K562 (cell line): ENCODE data around the gene NAT14. TPM values are rescaled to one million over a fixed set of nuclear protein-coding genes. Genes with fewer than 3 reads are reported as not detected.

Source experiments
- AFF4 ChIP-seq: sonication (generic); formaldehyde crosslinking; IDR thresholded peaks from 2 replicates; pipeline ENCODE4 v1.8.0; 2023; ENCODE audit warnings: mild to moderate bottlenecking, missing genetic modification reagents
- CHD4 ChIP-seq: fragments of 200-600 bp; sonication (generic); IDR thresholded peaks from 3 replicates; pipeline ENCODE4 v1.6.1; 2012; ENCODE audit warnings: low read depth, mild to moderate bottlenecking, mixed read lengths, low read length, inconsistent platforms; ENCODE audit not compliant: insufficient read depth, insufficient replicate concordance, poor library complexity, severe bottlenecking
- CREB5 ChIP-seq: fragments of 250-450 bp; sonication (Bioruptor Pico); IDR thresholded peaks from 2 replicates; pipeline ENCODE4 v1.5.0; 2020; ENCODE audit warnings: mild to moderate bottlenecking
- EZH2 ChIP-seq: IDR thresholded peaks from 2 replicates; pipeline ENCODE4 v1.6.1; 2012; ENCODE audit warnings: low read depth, mild to moderate bottlenecking, inconsistent platforms, low read length, borderline replicate concordance
- KDM4B ChIP-seq, 2 experiments: fragments of 450-650 bp in 1 of 2; sonication (generic) in 1 of 2; IDR thresholded peaks; 2 replicates each; pipeline ENCODE4 v1.6.1; 2016 to 2017; ENCODE audit warnings: borderline replicate concordance in 2 of 2, antibody characterized with exemption in 1 of 2, low read depth in 1 of 2, mild to moderate bottlenecking in 1 of 2
- POLR2G ChIP-seq: fragments of 200-400 bp; formaldehyde crosslinking; IDR thresholded peaks from 2 replicates; pipeline ENCODE4 v1.6.1; 2017; ENCODE audit warnings: low read depth, mild to moderate bottlenecking, antibody characterized with exemption, low read length, moderate library complexity
- SFPQ ChIP-seq: fragments of 200-400 bp; formaldehyde crosslinking; IDR thresholded peaks from 2 replicates; pipeline ENCODE4 v1.6.1; 2017; ENCODE audit warnings: mild to moderate bottlenecking, low read depth, low read length, moderate library complexity
- SMARCC2 ChIP-seq: fragments of 450-650 bp; IDR thresholded peaks from 2 replicates; pipeline ENCODE4 v1.6.1; 2017; ENCODE audit warnings: antibody characterized with exemption, moderate library complexity, mild to moderate bottlenecking, low read depth
- STAT5A ChIP-seq: IDR thresholded peaks from 2 replicates; pipeline ENCODE4 v1.6.1; 2012; ENCODE audit warnings: low read length, inconsistent platforms, borderline replicate concordance
- ZBTB26 ChIP-seq: fragments of 450-650 bp; formaldehyde crosslinking; IDR thresholded peaks from 2 replicates; pipeline ENCODE4 v1.4.0; 2022; ENCODE audit warnings: missing genetic modification characterization
- ZNF561 ChIP-seq: fragments of 450-650 bp; formaldehyde crosslinking; conservative IDR thresholded peaks from 2 replicates; pipeline ENCODE4 v1.4.0; 2020; ENCODE audit warnings: mild to moderate bottlenecking, moderate library complexity
- polyA plus RNA-seq, 8 experiments: library from polyadenylated mRNA; depleted of rRNA in 4 of 8; stranded (reverse) in 5 of 8; unstranded in 3 of 8; fragments of >200 nt; fragmentation: Nextera tagmentation in 2 of 8; fragmentation: Illumina TruSeq in 1 of 8; extraction: Ambion mirVana in 2 of 8; extraction: Trizol in 1 of 8; gene quantifications; 2 replicates each; pipeline versions ENCODE4 v1.2.1 to v1.2.3, GENCODE V29; 2011 to 2014; ENCODE audit warnings: inconsistent platforms in 1 of 8, missing spikeins in 1 of 8
- total RNA-seq, 7 experiments: library from RNA; depleted of rRNA in 6 of 7; stranded (reverse); fragments of >200 nt in 6 of 7; fragmentation: Illumina TruSeq in 2 of 7; extraction: Trizol in 2 of 7; gene quantifications; 2 replicates each; pipeline versions ENCODE4 v1.2.1 to v1.2.3, GENCODE V29; 2011 to 2021; ENCODE audit warnings: low replicate concordance in 1 of 7
- TF ChIP-seq, protein P1 (sequence below): fragments of 450-650 bp; IDR thresholded peaks from one replicate; pipeline ENCODE4 v1.6.1; 2018; ENCODE audit warnings: mild to moderate bottlenecking, moderate library complexity; ENCODE audit not compliant: partially characterized antibody
- TF ChIP-seq, protein P2 (sequence below): fragments of 250-450 bp; sonication (Bioruptor Pico); IDR thresholded peaks from 2 replicates; pipeline ENCODE4 v1.8.0; 2022; ENCODE audit warnings: inconsistent platforms

NAT14 gene
- total and polyA plus RNA-seq, 9 of the 15 experiments (the other 6 are each of a cell fraction or from before 2014, with no cell fraction given) = 2.4 to 77.0 (median 26.7) TPM

DNA sequence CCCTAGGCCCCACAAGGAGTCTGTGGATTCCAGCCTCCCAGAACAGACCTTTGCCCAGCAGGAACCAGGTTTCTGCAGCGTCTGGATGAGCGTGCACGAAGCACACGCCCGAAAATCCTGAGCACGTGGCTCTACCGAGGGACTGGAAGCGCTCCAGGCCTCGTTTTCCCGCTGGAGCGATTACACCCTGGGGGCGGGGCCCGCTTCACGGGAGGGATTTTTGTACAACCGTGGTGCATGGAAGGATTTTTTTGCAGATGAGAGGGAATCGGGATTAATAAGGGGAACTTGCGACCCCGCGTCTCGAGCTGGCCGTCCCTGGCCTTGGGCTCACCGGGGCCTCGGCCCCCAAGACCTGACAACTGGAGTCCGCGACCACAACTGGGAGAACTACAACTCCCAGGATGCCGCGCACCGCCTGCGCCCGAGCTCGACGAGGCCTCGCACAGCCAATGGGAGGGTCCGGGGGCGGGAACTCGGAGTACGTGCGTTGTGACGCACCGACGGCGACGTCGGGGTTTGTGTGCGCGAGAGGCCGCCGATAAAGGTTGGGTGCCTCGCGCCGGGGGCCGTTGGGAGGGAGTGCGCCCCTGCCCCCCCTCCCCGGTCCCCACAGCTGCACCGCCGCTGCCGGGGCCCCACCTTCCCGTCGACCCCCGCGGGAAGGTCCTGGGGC is 8.8 kb upstream of the NAT14 start, which contains the start of gene ZNF628 (continued):
- peak; percentile 86; the same call in 1 of the 2 replicates for TF ChIP-seq AFF4
- TF ChIP-seq POLR2G = peak; percentile 87
- TF ChIP-seq SFPQ = no peak
- TF ChIP-seq CREB5 (CRISPR knock-in tag) = no peak
- no peak for TF ChIP-seq KDM4B (IDR thresholded peaks at IDR 0.05; ENCODE audit: borderline replicate concordance in 2 of 2, low read depth in 1 of 2)
- no peak for TF ChIP-seq ZBTB26
- TF ChIP-seq, protein P1, sequence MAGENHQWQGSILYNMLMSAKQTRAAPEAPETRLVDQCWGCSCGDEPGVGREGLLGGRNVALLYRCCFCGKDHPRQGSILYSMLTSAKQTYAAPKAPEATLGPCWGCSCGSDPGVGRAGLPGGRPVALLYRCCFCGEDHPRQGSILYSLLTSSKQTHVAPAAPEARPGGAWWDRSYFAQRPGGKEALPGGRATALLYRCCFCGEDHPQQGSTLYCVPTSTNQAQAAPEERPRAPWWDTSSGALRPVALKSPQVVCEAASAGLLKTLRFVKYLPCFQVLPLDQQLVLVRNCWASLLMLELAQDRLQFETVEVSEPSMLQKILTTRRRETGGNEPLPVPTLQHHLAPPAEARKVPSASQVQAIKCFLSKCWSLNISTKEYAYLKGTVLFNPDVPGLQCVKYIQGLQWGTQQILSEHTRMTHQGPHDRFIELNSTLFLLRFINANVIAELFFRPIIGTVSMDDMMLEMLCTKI = no peak
- TF ChIP-seq STAT5A = no peak
- TF ChIP-seq EZH2 = no peak
- no peak for TF ChIP-seq SMARCC2
- no peak for TF ChIP-seq ZNF561 (CRISPR knock-in tag)
- TF ChIP-seq, protein P2, sequence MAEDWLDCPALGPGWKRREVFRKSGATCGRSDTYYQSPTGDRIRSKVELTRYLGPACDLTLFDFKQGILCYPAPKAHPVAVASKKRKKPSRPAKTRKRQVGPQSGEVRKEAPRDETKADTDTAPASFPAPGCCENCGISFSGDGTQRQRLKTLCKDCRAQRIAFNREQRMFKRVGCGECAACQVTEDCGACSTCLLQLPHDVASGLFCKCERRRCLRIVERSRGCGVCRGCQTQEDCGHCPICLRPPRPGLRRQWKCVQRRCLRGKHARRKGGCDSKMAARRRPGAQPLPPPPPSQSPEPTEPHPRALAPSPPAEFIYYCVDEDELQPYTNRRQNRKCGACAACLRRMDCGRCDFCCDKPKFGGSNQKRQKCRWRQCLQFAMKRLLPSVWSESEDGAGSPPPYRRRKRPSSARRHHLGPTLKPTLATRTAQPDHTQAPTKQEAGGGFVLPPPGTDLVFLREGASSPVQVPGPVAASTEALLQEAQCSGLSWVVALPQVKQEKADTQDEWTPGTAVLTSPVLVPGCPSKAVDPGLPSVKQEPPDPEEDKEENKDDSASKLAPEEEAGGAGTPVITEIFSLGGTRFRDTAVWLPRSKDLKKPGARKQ (CRISPR knock-in tag) = no peak; the same call in 1 of the 2 replicates
- TF ChIP-seq CHD4 = no peak
